HepG2 (cell line): ENCODE measurements around the gene IFIT1. TPM values are rescaled to one million over a fixed set of nuclear protein-coding genes. Genes with fewer than 3 reads are reported as not detected.

Experiments used
- ARID5B ChIP-seq: IDR thresholded peaks from 2 replicates; pipeline ENCODE4 v1.4.0; 2020; ENCODE audit warnings: mild to moderate bottlenecking, missing genetic modification reagents
- ATAD3A ChIP-seq: sonication (generic); formaldehyde crosslinking; IDR thresholded peaks from 2 replicates; pipeline ENCODE4 v1.4.0; 2020; ENCODE audit warnings: missing genetic modification reagents
- CAMTA2 ChIP-seq: sonication (generic); formaldehyde crosslinking; IDR thresholded peaks from 2 replicates; pipeline ENCODE4 v1.4.0; 2020; ENCODE audit warnings: mild to moderate bottlenecking, missing genetic modification reagents, borderline replicate concordance
- FOSL2 ChIP-seq: sonication (generic); formaldehyde crosslinking; IDR thresholded peaks from 2 replicates; pipeline ENCODE4 v1.4.0; 2020; ENCODE audit warnings: missing genetic modification reagents
- KDM5B ChIP-seq: sonication (generic); formaldehyde crosslinking; IDR thresholded peaks from 2 replicates; pipeline ENCODE4 v1.4.0; 2020; ENCODE audit warnings: missing genetic modification reagents, mild to moderate bottlenecking, borderline replicate concordance
- PHF20 ChIP-seq: sonication (generic); formaldehyde crosslinking; IDR thresholded peaks from 2 replicates; pipeline ENCODE4 v1.5.0; 2020; ENCODE audit warnings: mild to moderate bottlenecking, missing genetic modification reagents
- SATB2 ChIP-seq: sonication (generic); formaldehyde crosslinking; IDR thresholded peaks from 2 replicates; pipeline ENCODE4 v1.5.0; 2020; ENCODE audit warnings: missing genetic modification reagents
- SNRNP70 ChIP-seq: fragments of 200-400 bp; formaldehyde crosslinking; IDR thresholded peaks from 2 replicates; pipeline ENCODE4 v1.6.1; 2017; ENCODE audit warnings: mild to moderate bottlenecking, low read depth, low read length, moderate library complexity
- ZNF101 ChIP-seq: sonication (generic); formaldehyde crosslinking; IDR thresholded peaks from 2 replicates; pipeline ENCODE4 v1.4.0; 2020; ENCODE audit warnings: mild to moderate bottlenecking, low read depth, missing genetic modification reagents, borderline replicate concordance
- ZNF260 ChIP-seq: sonication (generic); formaldehyde crosslinking; IDR thresholded peaks from 2 replicates; pipeline ENCODE4 v1.4.0; 2020; ENCODE audit warnings: missing genetic modification reagents, low read depth, mild to moderate bottlenecking, borderline replicate concordance
- ZNF503 ChIP-seq: sonication (generic); formaldehyde crosslinking; IDR thresholded peaks from 2 replicates; pipeline ENCODE4 v1.4.0; 2020; ENCODE audit warnings: missing genetic modification reagents
- ZNF879 ChIP-seq: sonication (generic); formaldehyde crosslinking; IDR thresholded peaks from 2 replicates; pipeline ENCODE4 v1.8.1; 2023; ENCODE audit warnings: missing genetic modification reagents
- ZSCAN20 ChIP-seq: sonication (generic); formaldehyde crosslinking; IDR thresholded peaks from 2 replicates; pipeline ENCODE4 v1.4.0; 2020; ENCODE audit warnings: missing genetic modification reagents, mild to moderate bottlenecking, borderline replicate concordance
- ZSCAN22 ChIP-seq: sonication (generic); formaldehyde crosslinking; IDR thresholded peaks from 2 replicates; pipeline ENCODE4 v1.4.0; 2020; ENCODE audit warnings: mild to moderate bottlenecking, missing genetic modification reagents
- ZZZ3 ChIP-seq: sonication (generic); formaldehyde crosslinking; IDR thresholded peaks from 2 replicates; pipeline ENCODE4 v1.4.0; 2020; ENCODE audit warnings: missing genetic modification reagents, mild to moderate bottlenecking, borderline replicate concordance
- polyA plus RNA-seq, 8 experiments: library from polyadenylated mRNA; depleted of rRNA in 3 of 8; stranded (reverse) in 7 of 8; unstranded in 1 of 8; fragments of >200 nt; fragmentation: Illumina TruSeq in 4 of 8; extraction: Trizol in 4 of 8; gene quantifications; 2 replicates each; pipeline versions ENCODE4 v1.2.1 to v1.2.3, GENCODE V29; 2011 to 2016; ENCODE audit warnings: low read depth in 4 of 8, missing spikeins in 1 of 8, mixed read lengths in 1 of 8; ENCODE audit not compliant: insufficient read depth in 1 of 8
- total RNA-seq, 5 experiments: library from RNA; depleted of rRNA; stranded (reverse); fragments of >200 nt; fragmentation: Illumina TruSeq; extraction: Trizol; gene quantifications; 2 replicates each; pipeline ENCODE4 v1.2.3, GENCODE V29; 2016; ENCODE audit warnings: low read depth in 1 of 5
- TF ChIP-seq, protein P1 (sequence below): sonication (generic); formaldehyde crosslinking; IDR thresholded peaks from 2 replicates; pipeline ENCODE4 v1.4.0; 2020; ENCODE audit warnings: mild to moderate bottlenecking, missing genetic modification reagents
- TF ChIP-seq, protein P2 (sequence below): IDR thresholded peaks from 2 replicates; pipeline ENCODE4 v1.6.1; 2016; ENCODE audit warnings: missing genetic modification reagents, missing compliant biosample characterization
- TF ChIP-seq, protein P3 (sequence below): IDR thresholded peaks from 2 replicates; pipeline ENCODE4 v1.6.1; 2016; ENCODE audit warnings: missing biosample characterization, missing genetic modification reagents, low read depth

The IFIT1 gene
- total and polyA plus RNA-seq, 2 of the 13 experiments (the other 11 are each of a cell fraction or from before 2014, with no cell fraction given), result 1.5 to 5.5 TPM

- TF ChIP-seq, protein P1, sequence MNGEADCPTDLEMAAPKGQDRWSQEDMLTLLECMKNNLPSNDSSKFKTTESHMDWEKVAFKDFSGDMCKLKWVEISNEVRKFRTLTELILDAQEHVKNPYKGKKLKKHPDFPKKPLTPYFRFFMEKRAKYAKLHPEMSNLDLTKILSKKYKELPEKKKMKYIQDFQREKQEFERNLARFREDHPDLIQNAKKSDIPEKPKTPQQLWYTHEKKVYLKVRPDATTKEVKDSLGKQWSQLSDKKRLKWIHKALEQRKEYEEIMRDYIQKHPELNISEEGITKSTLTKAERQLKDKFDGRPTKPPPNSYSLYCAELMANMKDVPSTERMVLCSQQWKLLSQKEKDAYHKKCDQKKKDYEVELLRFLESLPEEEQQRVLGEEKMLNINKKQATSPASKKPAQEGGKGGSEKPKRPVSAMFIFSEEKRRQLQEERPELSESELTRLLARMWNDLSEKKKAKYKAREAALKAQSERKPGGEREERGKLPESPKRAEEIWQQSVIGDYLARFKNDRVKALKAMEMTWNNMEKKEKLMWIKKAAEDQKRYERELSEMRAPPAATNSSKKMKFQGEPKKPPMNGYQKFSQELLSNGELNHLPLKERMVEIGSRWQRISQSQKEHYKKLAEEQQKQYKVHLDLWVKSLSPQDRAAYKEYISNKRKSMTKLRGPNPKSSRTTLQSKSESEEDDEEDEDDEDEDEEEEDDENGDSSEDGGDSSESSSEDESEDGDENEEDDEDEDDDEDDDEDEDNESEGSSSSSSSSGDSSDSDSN (CRISPR knock-in tag), result peak; percentile 94
- TF ChIP-seq ZSCAN22 (CRISPR knock-in tag), result no peak
- peak; percentile 86; the same call in 1 of the 2 replicates for TF ChIP-seq KDM5B
- peak; percentile 16; the same call in 1 of the 2 replicates for TF ChIP-seq ARID5B (CRISPR knock-in tag)
- TF ChIP-seq, protein P2, sequence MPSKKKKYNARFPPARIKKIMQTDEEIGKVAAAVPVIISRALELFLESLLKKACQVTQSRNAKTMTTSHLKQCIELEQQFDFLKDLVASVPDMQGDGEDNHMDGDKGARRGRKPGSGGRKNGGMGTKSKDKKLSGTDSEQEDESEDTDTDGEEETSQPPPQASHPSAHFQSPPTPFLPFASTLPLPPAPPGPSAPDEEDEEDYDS (CRISPR knock-in tag), result no peak
- no peak for TF ChIP-seq ZNF101 (CRISPR knock-in tag)
- TF ChIP-seq ZNF260 (CRISPR knock-in tag), result no peak
- TF ChIP-seq ZSCAN20 (CRISPR knock-in tag), result no peak; the same call in 1 of the 2 replicates
- no peak for TF ChIP-seq ZZZ3 (CRISPR knock-in tag)
- no peak for TF ChIP-seq ATAD3A
- TF ChIP-seq, protein P3, sequence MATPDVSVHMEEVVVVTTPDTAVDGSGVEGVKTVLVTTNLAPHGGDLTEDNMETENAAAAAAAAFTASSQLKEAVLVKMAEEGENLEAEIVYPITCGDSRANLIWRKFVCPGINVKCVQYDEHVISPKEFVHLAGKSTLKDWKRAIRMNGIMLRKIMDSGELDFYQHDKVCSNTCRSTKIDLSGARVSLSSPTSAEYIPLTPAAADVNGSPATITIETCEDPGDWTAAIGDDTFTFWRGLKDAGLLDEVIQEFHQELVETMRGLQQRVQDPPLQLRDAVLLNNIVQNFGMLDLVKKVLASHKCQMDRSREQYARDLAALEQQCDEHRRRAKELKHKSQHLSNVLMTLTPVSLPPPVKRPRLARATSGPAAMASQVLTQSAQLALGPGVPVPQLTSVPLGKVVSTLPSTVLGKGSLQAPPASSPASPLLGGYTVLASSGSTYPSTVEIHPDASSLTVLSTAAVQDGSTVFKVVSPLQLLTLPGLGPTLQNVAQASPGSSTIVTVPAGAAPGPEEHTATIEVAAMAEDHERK (CRISPR knock-in tag), result no peak
- TF ChIP-seq SNRNP70, result no peak
- peak; percentile 53; the same call in 1 of the 2 replicates for TF ChIP-seq PHF20 (CRISPR knock-in tag)
- TF ChIP-seq ZNF879 (CRISPR knock-in tag), result no peak; the same call in 1 of the 2 replicates
- no peak for TF ChIP-seq SATB2
- TF ChIP-seq ZNF503 (CRISPR knock-in tag), result no peak
- no peak for TF ChIP-seq CAMTA2
- TF ChIP-seq FOSL2 (CRISPR knock-in tag), result no peak
Measured at GRCh38 chr10:89414879-89415821, 22.7 kb downstream of the IFIT1 start (continued).
